A549 (cell line): ENCODE results near the gene ATP6AP1. TPM values are rescaled to one million over a fixed set of nuclear protein-coding genes. Genes with fewer than 3 reads are reported as not detected.

Source experiments
- ATAC-seq, 2 experiments: fragments of 200-7000 bp in 1 of 2; fragments of >200 bp in 1 of 2; cut with Nextera tagmentation in 1 of 2; cut with Tn5 transposase in 1 of 2; 3 replicates each; pipeline versions ENCODE4 v1.8.0 to v1.9.1; 2018 to 2020; ENCODE audit warnings: mild to moderate bottlenecking in 1 of 2, moderate library complexity in 1 of 2
- CTCF ChIA-PET: fragments of 300-600 bp; sonication (Branson Sonifier 250); formaldehyde crosslinking; extraction: SDS; loops from one replicate; lab custom pipeline; 2021; ENCODE audit warnings: antibody characterized with exemption, inconsistent platforms; lab: Yijun Ruan, JAX
- POLR2A ChIA-PET: fragments of 350-600 bp; formaldehyde crosslinking; extraction: SDS; loops from one replicate; lab custom pipeline; 2021; ENCODE audit warnings: antibody characterized with exemption, inconsistent platforms; lab: Yijun Ruan, JAX
- DNase-seq, 2 experiments: peaks; one replicate each; pipeline versions ENCODE4 v3.0.0 to v3.0.0-alpha.2; 2011 to 2016; ENCODE audit warnings: low read depth in 1 of 2, low spot score in 1 of 2
- FAIRE-seq: peaks from 2 replicates; lab custom pipeline; 2011; peaks lifted over from hg19 to GRCh38; lab: Jason Lieb, UNC
- H3K27ac ChIP-seq, 2 experiments: fragments of >200 bp; sonication (Bioruptor Twin); formaldehyde crosslinking; 3 replicates each; pipeline ENCODE4 v1.5.1; 2016 to 2017
- H3K4me1 ChIP-seq: fragments of >200 bp; sonication (Bioruptor Twin); formaldehyde crosslinking; 3 replicates; pipeline ENCODE4 v1.6.1; 2016
- H3K4me2 ChIP-seq: fragments of >200 bp; sonication (Bioruptor Twin); formaldehyde crosslinking; 3 replicates; pipeline ENCODE4 v1.6.1; 2016
- H3K4me3 ChIP-seq: fragments of >200 bp; sonication (Bioruptor Twin); formaldehyde crosslinking; 3 replicates; pipeline ENCODE4 v1.5.1; 2016
- H3K9me3 ChIP-seq: fragments of >200 bp; sonication (Bioruptor Twin); formaldehyde crosslinking; 3 replicates; pipeline ENCODE4 v1.6.1; 2016
- ATOH8 ChIP-seq: fragments of 250-450 bp; sonication (Bioruptor Pico); IDR thresholded peaks from 2 replicates; pipeline ENCODE4 v1.5.0; 2020; ENCODE audit warnings: low read depth, mild to moderate bottlenecking, moderate library complexity
- CEBPB ChIP-seq, 2 experiments: fragments of >200 bp in 1 of 2; sonication (Bioruptor Twin) in 1 of 2; formaldehyde crosslinking in 1 of 2; IDR thresholded peaks; 2 replicates each; pipeline ENCODE4 v1.6.1; 2012 to 2016
- E2F6 ChIP-seq: IDR thresholded peaks from 2 replicates; pipeline ENCODE4 v1.6.1; 2012; ENCODE audit warnings: low read depth, borderline replicate concordance
- EHF ChIP-seq: fragments of 250-450 bp; sonication (Bioruptor Pico); IDR thresholded peaks from 2 replicates; pipeline ENCODE4 v1.5.0; 2020; ENCODE audit warnings: mild to moderate bottlenecking
- ELK1 ChIP-seq: fragments of 150-350 bp; IDR thresholded peaks from 2 replicates; pipeline ENCODE4 v1.6.1; 2014; ENCODE audit warnings: low read depth, mild to moderate bottlenecking, low read length
- EP300 ChIP-seq, 2 experiments: fragments of >200 bp; sonication (Bioruptor Twin); formaldehyde crosslinking; IDR thresholded peaks; 2 replicates in 1 of 2; 3 replicates in 1 of 2; pipeline ENCODE4 v1.6.1; 2016 to 2017
- FOXS1 ChIP-seq: fragments of 250-450 bp; sonication (Bioruptor Pico); IDR thresholded peaks from 2 replicates; pipeline ENCODE4 v1.5.0; 2020; ENCODE audit warnings: mild to moderate bottlenecking, moderate library complexity
- GATA3 ChIP-seq: IDR thresholded peaks from 2 replicates; pipeline ENCODE4 v1.6.1; 2012; ENCODE audit warnings: borderline replicate concordance
- HOXB5 ChIP-seq: fragments of 250-450 bp; sonication (Bioruptor Pico); IDR thresholded peaks from 2 replicates; pipeline ENCODE4 v1.5.0; 2020; ENCODE audit warnings: mild to moderate bottlenecking, moderate library complexity
- KDM1A ChIP-seq: fragments of 200-600 bp; sonication (generic); IDR thresholded peaks from 2 replicates; pipeline ENCODE4 v1.6.1; 2016; ENCODE audit warnings: low read depth, mild to moderate bottlenecking
- KDM5A ChIP-seq: fragments of 200-600 bp; sonication (generic); IDR thresholded peaks from 2 replicates; pipeline ENCODE4 v1.6.1; 2016; ENCODE audit warnings: antibody characterized with exemption, mild to moderate bottlenecking
- MAFK ChIP-seq: fragments of 450-650 bp; IDR thresholded peaks from 2 replicates; pipeline ENCODE4 v1.6.1; 2014; ENCODE audit not compliant: partially characterized antibody
- MAX ChIP-seq: IDR thresholded peaks from 2 replicates; pipeline ENCODE4 v1.6.1; 2012
- MYC ChIP-seq: IDR thresholded peaks from 2 replicates; pipeline ENCODE4 v1.6.1; 2012; ENCODE audit warnings: mild to moderate bottlenecking, inconsistent platforms, low read length, improper control_type of control experiment, borderline replicate concordance
- NPAS2 ChIP-seq: fragments of 250-450 bp; sonication (Bioruptor Pico); IDR thresholded peaks from 2 replicates; pipeline ENCODE4 v1.8.0; 2022; ENCODE audit warnings: mild to moderate bottlenecking, moderate library complexity, borderline replicate concordance
- PHF8 ChIP-seq: fragments of 200-600 bp; sonication (generic); IDR thresholded peaks from 2 replicates; pipeline ENCODE4 v1.6.1; 2016; ENCODE audit warnings: low read depth, mild to moderate bottlenecking, antibody characterized with exemption, moderate library complexity, borderline replicate concordance
- POLR2A ChIP-seq: IDR thresholded peaks from 2 replicates; pipeline ENCODE4 v1.6.1; 2012; ENCODE audit warnings: mild to moderate bottlenecking, low read length
- RAD21 ChIP-seq, 2 experiments: fragments of >200 bp in 1 of 2; sonication (Bioruptor Twin) in 1 of 2; formaldehyde crosslinking in 1 of 2; IDR thresholded peaks in 1 of 2; conservative IDR thresholded peaks in 1 of 2; 2 replicates in 1 of 2; 3 replicates in 1 of 2; pipeline ENCODE4 v1.6.1; 2012 to 2018; ENCODE audit warnings: inconsistent platforms in 1 of 2
- RCOR1 ChIP-seq: fragments of 150-350 bp; IDR thresholded peaks from 2 replicates; pipeline ENCODE4 v1.6.1; 2014; ENCODE audit warnings: antibody characterized with exemption, low read length, low read depth
- SMC3 ChIP-seq: fragments of >200 bp; sonication (Bioruptor Twin); formaldehyde crosslinking; IDR thresholded peaks from 3 replicates; pipeline ENCODE4 v1.6.1; 2018; ENCODE audit warnings: inconsistent platforms
- TP53 ChIP-seq: fragments of 250-450 bp; sonication (Bioruptor Pico); IDR thresholded peaks from 2 replicates; pipeline ENCODE4 v1.5.0; 2021; ENCODE audit warnings: mild to moderate bottlenecking, moderate library complexity
- WGBS: methylation state at CpG from one replicate; pipeline ENCODE4 v1.1.6; 2017; ENCODE audit errors: missing lambda C conversion rate; 5-methylcytosine and 5-hydroxymethylcytosine counted together
- polyA plus RNA-seq, 4 experiments: library from polyadenylated mRNA; depleted of rRNA in 3 of 4; stranded (reverse); fragments of >200 nt; fragmentation: RNase III in 1 of 4; extraction: RNeasy Plus Mini Kit Qiagen cat#74134 plus additional on column Dnase treatment in 1 of 4; gene quantifications; 2 replicates in 3 of 4; 3 replicates in 1 of 4; pipeline ENCODE4 v1.2.3, GENCODE V29; 2011 to 2017

The ATP6AP1 gene
- polyA plus RNA-seq, 2 of the 4 experiments (the other 2 are of a cell fraction), result 62.6 to 81.7 TPM

- TF ChIP-seq EP300 (IDR thresholded peaks at IDR 0.05), result no peak
- TF ChIP-seq KDM1A, result no peak
- TF ChIP-seq PHF8, result 0 out of 2 replicates have a peak, but pooled peaks have one; percentile 36
- no peak for TF ChIP-seq SMC3
- peak; percentile 100 for TF ChIP-seq MAX
- TF ChIP-seq CEBPB (IDR thresholded peaks at IDR 0.05), result no peak
- TF ChIP-seq ATOH8 (CRISPR knock-in tag), result peak; percentile 80; the same call in 1 of the 2 replicates
- TF ChIP-seq RCOR1, result no peak
- TF ChIP-seq MYC, result peak; percentile 73; the same call in 1 of the 2 replicates
- TF ChIP-seq E2F6, result peak; percentile 100
- TF ChIP-seq ELK1, result no peak
- peak; percentile 83 for TF ChIP-seq HOXB5 (CRISPR knock-in tag)
Observed at GRCh38 chrX:154478728-154479622, 50.5 kb downstream of the ATP6AP1 start, which contains the start of gene LAGE3 (continued).

- Histone ChIP-seq H3K9me3 (no peaks in the 10 kb centered on the region), H3K27ac (no peak overlapping the region), H3K4me2 (no peak overlapping the region), H3K4me1 (peaks cover 21% of the 10 kb centered on the region), H3K4me3 (no peak overlapping the region)
- no peak for DNase-seq
- TF ChIP-seq NPAS2 (CRISPR knock-in tag) (no peak), POLR2A (no peak), KDM5A (no peak), FOXS1 (no peak), ATOH8 (CRISPR knock-in tag) (no peak), EHF (no peak), RAD21 (conservative IDR thresholded peaks at IDR 0.05 in 1 of 2, IDR thresholded peaks at IDR 0.05 in 1 of 2) (no peak), MAFK (no peak), TP53 (CRISPR knock-in tag) (no peak), GATA3 (no peak)
- ChIA-PET POLR2A (interaction anchor here (1.1 kb wide), 1 partner anchor 9 kb away, joined by 4 read pairs; the partner anchor contains the start of gene SLC10A3), CTCF (interaction anchor here (1.8 kb wide), 1 partner anchor 9 kb away, joined by 6 read pairs; the partner anchor contains the start of gene SLC10A3)
- FAIRE-seq, result no peak
- ATAC-seq, result no peak
- WGBS, result 83% methylated on average over 5 of the region's 5 CpGs
Observed at GRCh38 chrX:154481195-154481594, 52.7 kb downstream of the ATP6AP1 start.
